ENCODE results near the gene ZNF280D. TPM values are rescaled to one million over a fixed set of nuclear protein-coding genes. Genes with fewer than 3 reads are reported as not detected.

The ZNF280D gene
- total RNA-seq, 1 donor, result 55.3 TPM

DNA sequence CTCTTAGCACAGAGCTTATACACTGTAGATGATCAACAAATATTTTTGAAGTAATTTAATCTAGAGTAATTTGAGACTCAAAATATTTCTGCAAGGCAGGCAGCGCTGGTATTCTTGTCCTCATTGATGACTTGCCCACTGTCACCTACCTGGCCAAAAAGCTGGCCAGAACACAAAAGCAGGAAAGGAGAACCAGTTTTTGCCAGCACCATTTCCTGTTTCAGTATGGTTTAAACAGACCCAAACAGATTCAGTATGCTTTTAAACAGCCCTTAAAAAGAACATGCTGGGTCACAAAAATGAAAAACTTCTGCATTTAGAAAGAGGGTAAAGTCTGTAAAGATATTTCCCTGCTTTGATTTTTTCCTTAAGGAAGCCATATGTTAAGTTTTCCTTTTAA is 42.3 kb upstream of the ZNF280D start:
- TF ChIP-seq, protein P1, sequence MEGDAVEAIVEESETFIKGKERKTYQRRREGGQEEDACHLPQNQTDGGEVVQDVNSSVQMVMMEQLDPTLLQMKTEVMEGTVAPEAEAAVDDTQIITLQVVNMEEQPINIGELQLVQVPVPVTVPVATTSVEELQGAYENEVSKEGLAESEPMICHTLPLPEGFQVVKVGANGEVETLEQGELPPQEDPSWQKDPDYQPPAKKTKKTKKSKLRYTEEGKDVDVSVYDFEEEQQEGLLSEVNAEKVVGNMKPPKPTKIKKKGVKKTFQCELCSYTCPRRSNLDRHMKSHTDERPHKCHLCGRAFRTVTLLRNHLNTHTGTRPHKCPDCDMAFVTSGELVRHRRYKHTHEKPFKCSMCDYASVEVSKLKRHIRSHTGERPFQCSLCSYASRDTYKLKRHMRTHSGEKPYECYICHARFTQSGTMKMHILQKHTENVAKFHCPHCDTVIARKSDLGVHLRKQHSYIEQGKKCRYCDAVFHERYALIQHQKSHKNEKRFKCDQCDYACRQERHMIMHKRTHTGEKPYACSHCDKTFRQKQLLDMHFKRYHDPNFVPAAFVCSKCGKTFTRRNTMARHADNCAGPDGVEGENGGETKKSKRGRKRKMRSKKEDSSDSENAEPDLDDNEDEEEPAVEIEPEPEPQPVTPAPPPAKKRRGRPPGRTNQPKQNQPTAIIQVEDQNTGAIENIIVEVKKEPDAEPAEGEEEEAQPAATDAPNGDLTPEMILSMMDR (IDR thresholded peaks at IDR 0.05; ENCODE audit: insufficient read depth, low read length), result no peak
- H3K4me3 ChIP-seq (ENCODE audit: low read depth, low read length), result no peak overlapping the region
- DNase-seq (ENCODE audit: low read depth), result no peak

DNA sequence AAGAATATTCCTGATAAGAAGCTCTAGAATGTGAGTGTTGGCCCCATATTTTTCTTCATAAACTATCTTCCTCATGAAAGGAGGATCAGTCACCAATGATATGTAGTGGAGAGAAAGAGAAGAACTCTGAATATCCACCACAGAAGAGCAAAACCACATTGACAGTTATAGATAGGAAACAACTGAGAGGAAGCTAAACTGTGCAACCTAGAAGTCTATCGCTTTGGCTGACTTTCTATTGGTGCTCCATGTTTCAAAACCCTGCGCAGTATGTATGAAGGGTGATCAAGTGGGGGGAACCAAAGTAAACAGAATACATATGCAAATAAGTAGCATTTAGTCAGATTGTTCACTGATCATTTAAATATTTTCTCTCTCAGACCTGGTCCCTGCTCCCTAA is 41.0 kb upstream of the ZNF280D start:
- TF ChIP-seq, protein P1 (IDR thresholded peaks at IDR 0.05; ENCODE audit: insufficient read depth, low read length), result no peak
- DNase-seq (ENCODE audit: low read depth), result no peak
- H3K4me3 ChIP-seq (ENCODE audit: low read depth, low read length), result no peak overlapping the region

DNA sequence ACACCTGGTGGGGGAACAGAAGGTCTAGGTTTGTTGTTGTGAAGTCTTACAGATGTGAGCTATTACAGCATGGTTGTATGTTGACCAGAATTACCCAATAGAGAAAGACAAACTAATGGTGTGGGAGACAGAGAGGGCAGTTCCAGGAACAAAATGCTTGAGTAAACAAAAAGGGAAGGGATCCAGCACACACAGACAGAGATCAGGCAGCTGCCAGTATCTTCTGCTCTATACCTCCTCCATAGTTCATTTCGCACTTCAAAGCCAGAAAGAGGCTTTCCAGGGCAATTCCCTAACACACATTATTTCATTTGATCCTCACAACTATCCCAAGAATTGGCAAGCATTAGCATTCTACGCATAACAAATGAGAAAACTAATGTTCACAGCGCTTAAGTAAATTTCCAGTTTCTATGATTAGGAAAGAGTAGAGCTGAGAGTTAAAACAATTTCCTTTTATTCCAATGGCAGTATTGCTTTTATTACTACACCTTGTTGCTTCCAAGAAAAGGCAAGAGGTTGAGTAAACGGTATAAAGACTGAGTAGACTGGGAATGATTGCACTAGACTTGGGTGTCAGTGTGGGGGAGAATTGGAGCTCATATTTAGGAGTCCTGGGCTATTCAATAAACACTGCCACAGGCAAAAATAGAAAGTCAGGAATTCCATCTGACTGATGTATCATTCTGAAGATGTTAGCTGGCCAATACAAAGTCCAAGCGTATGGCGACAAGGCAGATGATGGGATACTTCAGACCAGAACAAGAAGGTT is 39.7 kb upstream of the ZNF280D start:
- DNase-seq (ENCODE audit: low read depth), result no peak
- no peak overlapping the region for H3K4me3 ChIP-seq (ENCODE audit: low read depth, low read length)

DNA sequence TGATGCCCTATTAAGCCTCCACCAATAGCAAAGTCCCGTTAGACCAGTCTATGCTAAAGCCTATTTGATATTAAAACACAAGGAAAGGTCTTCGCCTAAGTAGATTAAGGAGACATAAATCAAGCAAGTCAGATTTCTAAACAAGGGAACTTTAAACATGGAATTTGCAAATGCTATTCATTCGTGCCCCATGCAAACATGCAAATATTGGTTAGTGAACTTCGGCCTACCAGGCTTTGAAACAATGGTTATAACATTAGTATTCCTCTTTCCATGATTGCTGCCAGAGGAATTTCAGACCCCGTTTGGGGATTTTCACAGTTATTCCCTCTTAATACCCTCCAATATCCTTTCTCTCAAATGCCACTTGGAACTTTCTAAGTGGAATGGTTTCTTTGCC is 36.9 kb upstream of the ZNF280D start:
- TF ChIP-seq, protein P1 (IDR thresholded peaks at IDR 0.05; ENCODE audit: insufficient read depth, low read length), result no peak
- H3K4me3 ChIP-seq (ENCODE audit: low read depth, low read length), result no peak overlapping the region
- no peak for DNase-seq (ENCODE audit: low read depth)

More for the DNA sequence above, 39.7 kb upstream of the ZNF280D start:
- TF ChIP-seq, protein P1 (IDR thresholded peaks at IDR 0.05; ENCODE audit: insufficient read depth, low read length), result no peak

DNA sequence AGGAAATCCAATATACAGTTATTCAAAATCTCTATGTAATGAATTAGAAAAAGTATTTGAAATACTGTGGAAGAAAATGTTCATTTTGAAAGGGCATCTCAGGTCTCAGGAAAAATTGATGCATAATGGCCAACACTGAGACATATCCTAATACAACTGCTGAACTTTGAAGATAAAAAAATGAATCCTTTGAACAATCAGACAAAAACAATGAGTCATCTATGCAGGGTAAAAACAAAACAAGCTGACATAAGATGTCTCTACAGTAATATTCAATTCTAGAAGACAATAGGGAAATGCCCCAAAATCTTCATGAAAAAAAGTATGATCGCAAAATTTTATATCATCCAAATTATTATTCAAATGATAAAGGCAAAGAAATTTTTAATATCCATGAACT is 34.0 kb upstream of the ZNF280D start:
- H3K4me3 ChIP-seq (ENCODE audit: low read depth, low read length), result no peak overlapping the region
- TF ChIP-seq, protein P1 (IDR thresholded peaks at IDR 0.05; ENCODE audit: insufficient read depth, low read length), result no peak
- DNase-seq (ENCODE audit: low read depth), result peak; percentile 9

DNA sequence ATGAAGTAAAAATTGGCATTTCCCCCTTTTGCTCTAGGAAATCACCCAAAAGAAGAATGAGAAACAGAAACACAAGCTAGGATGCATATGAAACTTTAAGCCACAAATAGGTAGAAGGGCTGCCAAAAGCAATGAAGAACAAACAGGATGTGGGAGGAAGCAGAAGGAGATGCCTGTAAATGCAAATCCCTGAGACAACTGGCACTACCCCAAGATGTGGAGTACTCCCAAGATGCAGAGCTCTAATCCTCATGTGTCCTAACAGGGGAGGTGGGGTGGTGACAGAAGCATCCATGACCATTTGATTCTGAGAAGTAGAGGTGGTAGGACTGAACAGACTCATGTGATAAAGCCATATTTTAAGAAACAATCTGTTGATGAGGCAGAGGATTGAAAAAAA is 31.9 kb upstream of the ZNF280D start:
- no peak overlapping the region for H3K4me3 ChIP-seq (ENCODE audit: low read depth, low read length)
- TF ChIP-seq, protein P1 (IDR thresholded peaks at IDR 0.05; ENCODE audit: insufficient read depth, low read length), result no peak
- peak; percentile 65 for DNase-seq (ENCODE audit: low read depth)

Measured in fibroblast of the aortic adventitia (primary cell).